GM21390 (cell line): ENCODE measurements around the gene PCDHGA2.
"Not testable (repeated sequence)": the region's sequence is repeated elsewhere in the genome, so short reads cannot be mapped to it uniquely, and the experiment has no call there.

Source experiments
- ATAC-seq: cut with Tn5 transposase; IDR thresholded peaks from one replicate; pipeline ENCODE4 v1.9.1; 2021; ENCODE audit not compliant: unreplicated experiment

PCDHGA2 gene

DNA sequence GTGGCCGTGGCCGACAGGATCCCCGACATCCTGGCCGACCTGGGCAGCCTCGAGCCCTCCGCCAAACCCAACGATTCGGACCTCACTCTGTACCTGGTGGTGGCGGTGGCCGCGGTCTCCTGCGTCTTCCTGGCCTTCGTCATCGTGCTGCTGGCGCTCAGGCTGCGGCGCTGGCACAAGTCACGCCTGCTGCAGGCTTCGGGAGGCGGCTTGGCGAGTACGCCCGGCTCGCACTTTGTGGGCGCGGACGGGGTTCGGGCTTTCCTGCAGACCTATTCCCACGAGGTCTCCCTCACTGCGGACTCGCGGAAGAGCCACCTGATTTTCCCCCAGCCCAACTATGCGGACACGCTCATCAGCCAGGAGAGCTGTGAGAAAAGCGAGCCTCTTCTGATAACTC is 7.5 kb downstream of the PCDHGA2 start:
- not testable (repeated sequence) for ATAC-seq

- ATAC-seq: peak; percentile 71
Observed at GRCh38 chr5:141349917-141350619, 11.5 kb downstream of the PCDHGA2 start, which contains the start of gene PCDHGB1. Gene PCDHGB1 (plus strand): TSS chr5:141350099. CDS start chr5:141350261, 162 bp downstream.

- ATAC-seq: no peak
Observed at GRCh38 chr5:141351591-141351990, 13.0 kb downstream of the PCDHGA2 start.

- no peak for ATAC-seq
Observed at GRCh38 chr5:141354900-141355469, 16.4 kb downstream of the PCDHGA2 start, which contains the start of gene PCDHGA4. Gene PCDHGA4 (plus strand): TSS chr5:141355021. CDS start chr5:141355108, 87 bp downstream.

GRCh38 chr5:141355641-141356040 is 17.1 kb downstream of the PCDHGA2 start:
- ATAC-seq: no peak

DNA sequence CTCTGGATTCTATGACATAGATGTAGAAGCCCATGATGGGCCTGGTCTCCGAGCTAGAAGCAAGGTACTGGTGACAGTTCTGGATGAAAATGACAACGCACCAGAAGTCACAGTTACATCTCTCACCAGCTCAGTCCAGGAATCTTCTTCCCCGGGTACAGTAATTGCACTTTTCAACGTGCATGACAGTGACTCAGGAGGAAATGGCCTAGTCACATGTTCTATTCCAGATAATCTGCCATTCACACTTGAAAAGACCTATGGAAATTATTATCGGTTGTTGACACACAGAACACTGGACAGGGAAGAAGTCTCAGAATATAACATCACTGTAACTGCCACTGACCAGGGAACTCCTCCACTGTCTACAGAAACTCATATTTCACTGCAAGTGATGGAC is 17.6 kb downstream of the PCDHGA2 start:
- ATAC-seq: no peak

DNA sequence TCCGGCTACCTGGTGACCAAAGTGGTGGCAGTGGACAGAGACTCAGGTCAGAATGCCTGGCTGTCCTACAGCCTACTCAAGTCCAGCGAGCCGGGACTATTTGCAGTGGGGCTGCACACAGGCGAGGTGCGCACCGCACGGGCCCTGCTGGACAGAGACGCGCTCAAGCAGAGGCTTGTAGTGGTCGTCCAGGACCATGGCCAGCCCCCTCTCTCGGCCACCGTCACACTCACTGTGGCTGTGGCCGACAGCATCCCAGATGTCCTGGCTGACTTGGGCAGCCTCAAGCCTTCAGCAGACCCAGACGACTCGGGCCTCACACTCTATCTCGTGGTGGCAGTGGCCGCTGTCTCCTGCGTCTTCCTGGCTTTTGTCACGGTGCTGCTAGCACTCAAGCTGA is 18.4 kb downstream of the PCDHGA2 start:
- no peak for ATAC-seq

- ATAC-seq: no peak
Observed at GRCh38 chr5:141359790-141360426, 21.3 kb downstream of the PCDHGA2 start, which contains the start of gene PCDHGB2. Gene PCDHGB2 (plus strand): TSS chr5:141359994. CDS start chr5:141360136, 142 bp downstream.

GRCh38 chr5:141360685-141361084 is 22.1 kb downstream of the PCDHGA2 start:
- ATAC-seq: no peak

DNA sequence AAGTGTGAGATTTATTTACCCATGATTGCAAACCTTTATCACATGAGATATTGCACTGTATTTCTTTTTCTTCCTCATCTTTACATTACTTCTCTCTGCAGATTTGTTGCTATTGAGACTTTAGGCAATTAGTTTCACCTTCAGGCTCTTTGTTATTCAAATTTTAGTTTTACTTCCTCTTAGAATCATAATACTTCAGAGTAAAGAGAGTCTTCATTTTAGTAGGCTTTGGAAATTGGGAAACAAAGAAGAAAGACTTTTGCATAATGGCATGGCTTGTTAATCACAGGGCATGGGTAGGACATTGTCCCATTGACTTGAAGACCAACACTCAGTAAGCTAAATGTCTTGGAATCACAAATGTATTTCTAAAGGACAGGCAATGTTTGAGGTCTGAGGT is 24.2 kb downstream of the PCDHGA2 start:
- no peak for ATAC-seq

- no peak for ATAC-seq
Observed at GRCh38 chr5:141363952-141364660, 25.5 kb downstream of the PCDHGA2 start, which contains the start of gene PCDHGA5. Gene PCDHGA5 (plus strand): TSS chr5:141364162. CDS start chr5:141364331, 169 bp downstream.

GRCh38 chr5:141366016-141366896 is 27.7 kb downstream of the PCDHGA2 start:
- no peak for ATAC-seq

GRCh38 chr5:141369994-141370848 is 31.7 kb downstream of the PCDHGA2 start, which contains the start of gene PCDHGB3:
Gene PCDHGB3 (plus strand): TSS chr5:141370242. CDS start chr5:141370395, 153 bp downstream.
- peak; percentile 95 for ATAC-seq

GRCh38 chr5:141371572-141372475 is 33.3 kb downstream of the PCDHGA2 start:
- no peak for ATAC-seq

- no peak for ATAC-seq
Observed at GRCh38 chr5:141373673-141374317, 35.2 kb downstream of the PCDHGA2 start, which contains the start of gene PCDHGA6. Gene PCDHGA6 (plus strand): TSS chr5:141373891. CDS start chr5:141374084, 193 bp downstream.

- ATAC-seq: no peak
Observed at GRCh38 chr5:141374627-141375026, 36.1 kb downstream of the PCDHGA2 start.

DNA sequence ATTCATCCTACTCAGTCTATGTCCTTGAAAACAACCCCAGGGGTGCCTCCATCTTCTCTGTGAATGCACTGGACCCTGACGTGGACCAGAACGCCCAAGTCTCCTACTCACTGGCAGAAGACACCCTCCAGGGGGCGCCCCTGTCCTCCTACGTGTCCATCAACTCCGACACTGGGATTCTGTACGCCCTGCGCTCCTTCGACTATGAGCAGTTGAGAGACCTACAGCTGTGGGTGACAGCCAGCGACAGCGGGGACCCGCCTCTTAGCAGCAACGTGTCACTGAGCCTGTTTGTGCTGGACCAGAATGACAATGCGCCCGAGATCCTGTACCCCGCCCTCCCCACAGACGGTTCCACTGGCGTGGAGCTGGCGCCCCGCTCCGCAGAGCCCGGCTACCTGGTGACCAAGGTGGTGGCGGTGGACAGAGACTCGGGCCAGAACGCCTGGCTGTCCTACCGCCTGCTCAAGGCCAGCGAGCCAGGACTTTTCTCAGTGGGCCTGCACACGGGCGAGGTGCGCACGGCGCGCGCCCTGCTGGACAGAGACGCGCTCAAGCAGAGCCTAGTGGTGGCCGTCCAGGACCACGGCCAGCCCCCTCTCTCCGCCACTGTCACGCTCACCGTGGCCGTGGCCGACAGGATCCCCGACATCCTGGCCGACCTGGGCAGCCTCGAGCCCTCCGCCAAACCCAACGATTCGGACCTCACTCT is 37.0 kb downstream of the PCDHGA2 start:
- ATAC-seq: not testable (repeated sequence)
